Measurements from ENCODE around the gene PZP. TPM values are rescaled to one million over a fixed set of nuclear protein-coding genes. Genes with fewer than 3 reads are reported as not detected.

PZP gene
- total and polyA plus RNA-seq, 10 of the 15 experiments (the other 5 are each of a cell fraction or from before 2014, with no cell fraction given) = not detected

GRCh38 chr12:9256341-9256740 lies 48.1 kb upstream of the PZP start:
- Histone ChIP-seq H3K36me3 (ENCODE audit: control insufficient read depth in 2 of 2, insufficient read depth in 2 of 2, low read length in 1 of 2) (no peaks in the 10 kb centered on the region), H3K79me2 (ENCODE audit: control insufficient read depth, insufficient read depth, low read length) (no peaks in the 10 kb centered on the region), H3K4me1 (ENCODE audit: control insufficient read depth, insufficient read depth, low read length) (no peaks in the 10 kb centered on the region), H4K20me1 (ENCODE audit: control insufficient read depth, insufficient read depth) (no peaks in the 10 kb centered on the region), H3K4me2 (ENCODE audit: control insufficient read depth, insufficient read depth) (no peak overlapping the region), H3K9me3 (replicated peaks; ENCODE audit: control insufficient read depth, insufficient read depth, low read length) (no peaks in the 10 kb centered on the region), H3K27ac (ENCODE audit: control insufficient read depth, insufficient read depth) (no peak overlapping the region), H3K9ac (ENCODE audit: control insufficient read depth, insufficient read depth, low read length) (no peak overlapping the region), H3K4me3 (no peak overlapping the region), H3K27me3 (replicated peaks in 1 of 2; ENCODE audit: control insufficient read depth in 2 of 2, insufficient read depth in 2 of 2, low read length in 1 of 2) (0 out of 4 replicates have a peak, but pooled peaks cover 0 to 3% of the 10 kb centered on the region in 2 experiments), H2AFZ (ENCODE audit: control insufficient read depth, low read depth, low read length) (no peak overlapping the region)
- FAIRE-seq = no peak
- ChIA-PET SMC1A (ENCODE audit: uncharacterized antibody, unreplicated experiment) (interaction anchor here (0.9 kb wide), 1 partner anchor 14 kb away, joined by 3 read pairs; no protein-coding TSS in a partner anchor), CTCF (no interaction called here), POLR2A (no interaction called here), RAD21 (ENCODE audit: unreplicated experiment) (no interaction called here)
- TF ChIP-seq STAT1 (conservative IDR thresholded peaks at IDR 0.05) (no peak), CHD1 (IDR thresholded peaks at IDR 0.05; ENCODE audit: low read depth, low read length) (no peak), HCFC1 (IDR thresholded peaks at IDR 0.05; ENCODE audit: low read length) (no peak), PAX5 (IDR thresholded peaks at IDR 0.05; ENCODE audit: borderline replicate concordance, low read depth, low read length) (no peak), POLR2A (IDR thresholded peaks at IDR 0.05; ENCODE audit: low read depth, low read length) (no peak), SMAD5 (IDR thresholded peaks at IDR 0.05; ENCODE audit: low read depth) (no peak), FOXM1 (IDR thresholded peaks at IDR 0.05; ENCODE audit: low read depth, low read length) (no peak), SREBF1 (IDR thresholded peaks at IDR 0.05; ENCODE audit: low read length) (no peak), TCF7 (IDR thresholded peaks at IDR 0.05; ENCODE audit: borderline replicate concordance) (no peak), SRF (IDR thresholded peaks at IDR 0.05; ENCODE audit: low read depth in 2 of 2, low read length in 2 of 2) (no peak), IKZF2 (IDR thresholded peaks at IDR 0.05) (no peak)
- no peak for DNase-seq (ENCODE audit: low read depth, low spot score)
- in situ Hi-C loops (cut with MboI) (no loop called here), intact Hi-C loops (cut with micrococcal nuclease; ENCODE audit: unreplicated experiment) (no loop called here)
- no peak for ATAC-seq
- no TSS peak for BruUV-seq (replicated peaks)

DNA sequence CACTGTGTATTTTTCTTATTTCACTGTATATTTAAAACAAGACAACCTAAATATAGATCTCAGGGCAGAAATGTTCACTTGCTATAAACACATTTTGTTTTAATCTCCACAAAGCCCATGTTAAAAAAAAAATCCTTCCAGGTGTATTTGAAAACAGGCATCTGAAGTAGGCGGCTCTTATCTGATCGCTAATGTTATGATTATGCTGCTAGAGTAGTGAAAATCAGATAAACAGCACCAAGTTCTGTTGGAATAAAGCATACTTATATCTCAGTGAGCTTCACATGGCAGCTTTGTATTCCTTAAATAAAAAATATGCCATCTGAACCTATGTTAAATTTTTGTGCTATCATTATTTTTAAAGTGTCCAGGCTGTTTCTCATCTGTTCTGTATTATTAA lies 47.6 kb upstream of the PZP start:
- BruUV-seq (replicated peaks) = no TSS peak
- DNase-seq (ENCODE audit: low read depth, low spot score) (no peak), FAIRE-seq (no peak), ATAC-seq (no peak)
- in situ Hi-C loops (cut with MboI) (no loop called here), intact Hi-C loops (cut with micrococcal nuclease; ENCODE audit: unreplicated experiment) (no loop called here)
- 96% methylated on average over 2 of the region's 2 CpGs for WGBS (ENCODE audit: insufficient coverage, insufficient replicate concordance, low lambda C conversion rate, missing lambda C conversion rate)
- POLR2A ChIA-PET = no interaction called here
- CTCF ChIA-PET = no interaction called here
- SMC1A ChIA-PET (ENCODE audit: uncharacterized antibody, unreplicated experiment) = no interaction called here
- Histone ChIP-seq H4K20me1 (ENCODE audit: control insufficient read depth, insufficient read depth) (no peaks in the 10 kb centered on the region), H3K9ac (ENCODE audit: control insufficient read depth, insufficient read depth, low read length) (no peak overlapping the region), H3K79me2 (ENCODE audit: control insufficient read depth, insufficient read depth, low read length) (no peaks in the 10 kb centered on the region), H3K27ac (ENCODE audit: control insufficient read depth, insufficient read depth) (no peak overlapping the region), H3K4me1 (ENCODE audit: control insufficient read depth, insufficient read depth, low read length) (no peaks in the 10 kb centered on the region), H3K4me3 (no peak overlapping the region), H2AFZ (ENCODE audit: control insufficient read depth, low read depth, low read length) (no peak overlapping the region), H3K4me2 (ENCODE audit: control insufficient read depth, insufficient read depth) (no peak overlapping the region), H3K27me3 (replicated peaks in 1 of 2; ENCODE audit: control insufficient read depth in 2 of 2, insufficient read depth in 2 of 2, low read length in 1 of 2) (0 out of 4 replicates have a peak, but pooled peaks cover 0 to 3% of the 10 kb centered on the region in 2 experiments), H3K36me3 (ENCODE audit: control insufficient read depth in 2 of 2, insufficient read depth in 2 of 2, low read length in 1 of 2) (no peaks in the 10 kb centered on the region), H3K9me3 (replicated peaks; ENCODE audit: control insufficient read depth, insufficient read depth, low read length) (no peaks in the 10 kb centered on the region)
- RAD21 ChIA-PET (ENCODE audit: unreplicated experiment) = no interaction called here
- TF ChIP-seq RELA (IDR thresholded peaks at IDR 0.05; ENCODE audit: borderline replicate concordance, partially characterized antibody) = no peak
- TF ChIP-seq SRF (IDR thresholded peaks at IDR 0.05; ENCODE audit: low read depth in 2 of 2, low read length in 2 of 2) = no peak
- no peak for TF ChIP-seq PAX8 (IDR thresholded peaks at IDR 0.05)
- no peak for TF ChIP-seq ZNF217 (IDR thresholded peaks at IDR 0.05)
- no peak for TF ChIP-seq RCOR1 (conservative IDR thresholded peaks at IDR 0.05; ENCODE audit: low read depth, low read length)
- TF ChIP-seq CEBPZ (IDR thresholded peaks at IDR 0.05; ENCODE audit: low read depth, low read length) = no peak
- no peak for TF ChIP-seq IKZF2 (IDR thresholded peaks at IDR 0.05)
- TF ChIP-seq TAF1 (IDR thresholded peaks at IDR 0.05; ENCODE audit: borderline replicate concordance, low read depth, low read length) = no peak
- TF ChIP-seq FOXK2 (IDR thresholded peaks at IDR 0.05) = no peak
- TF ChIP-seq TBL1XR1 (IDR thresholded peaks at IDR 0.05; ENCODE audit: low read depth, low read length) = no peak
- no peak for TF ChIP-seq CHD2 (IDR thresholded peaks at IDR 0.05; ENCODE audit: borderline replicate concordance, low read depth, low read length)
- TF ChIP-seq CREB1 (IDR thresholded peaks at IDR 0.05; ENCODE audit: low read depth) = no peak
